Gastroesophageal sphincter (tissue), 3 donors: ENCODE data around the gene ASIC2.

Source experiments
- CTCF ChIP-seq, 4 experiments: fragments of 200-600 bp in 2 of 4; fragments of 450-650 bp in 2 of 4; sonication (generic) in 1 of 4; IDR thresholded peaks; one replicate each; pipeline ENCODE4 v1.5.1; 2017 to 2019; ENCODE audit warnings: antibody characterized with exemption in 4 of 4, mild to moderate bottlenecking in 2 of 4, moderate library complexity in 2 of 4
- POLR2A ChIP-seq, 2 donors: fragments of 450-650 bp; IDR thresholded peaks; one replicate each; pipeline ENCODE4 v1.6.1; 2017; ENCODE audit warnings: antibody characterized with exemption in 2 of 2, mild to moderate bottlenecking in 2 of 2, moderate library complexity in 1 of 2

- no peak for TF ChIP-seq POLR2A (IDR thresholded peaks at IDR 0.05)
- no peak for TF ChIP-seq CTCF (IDR thresholded peaks at IDR 0.05)
Measured at GRCh38 chr17:33316746-33317145, 23.7 kb upstream of the ASIC2 start.
